CD8-positive, alpha-beta memory T cell (primary cell): ENCODE measurements around the gene GPR37. TPM values are rescaled to one million over a fixed set of nuclear protein-coding genes. Genes with fewer than 3 reads are reported as not detected.

ENCODE experiments used
- CTCF ChIA-PET: fragments of 350-600 bp; sonication (Branson Sonifier 250); formaldehyde crosslinking; loops from one replicate; lab custom pipeline; 2021; ENCODE audit warnings: antibody characterized with exemption; lab: Charles Lee
- POLR2A ChIA-PET: fragments of 350-600 bp; sonication (Branson Sonifier 250); formaldehyde crosslinking; loops from one replicate; lab custom pipeline; 2021; ENCODE audit warnings: antibody characterized with exemption; lab: Charles Lee
- DNase-seq, 5 donors: peaks; one replicate each; pipeline versions ENCODE4 v3.0.0 to v3.0.0-alpha.2; 2020 to 2022; ENCODE audit warnings: mixed read lengths in 1 of 5
- H3K27ac ChIP-seq: one replicate; pipeline ENCODE4 v1.7.0; 2013; ENCODE audit warnings: low read depth, mild to moderate bottlenecking, low read length, moderate library complexity
- H3K27me3 ChIP-seq: 2 replicates; pipeline ENCODE4 v1.7.0; 2013; ENCODE audit warnings: low read length, mild to moderate bottlenecking; ENCODE audit not compliant: insufficient read depth, poor library complexity, severe bottlenecking
- H3K36me3 ChIP-seq: 2 replicates; pipeline ENCODE4 v1.7.0; 2013; ENCODE audit warnings: mild to moderate bottlenecking, low read length, moderate library complexity; ENCODE audit not compliant: insufficient read depth
- H3K4me1 ChIP-seq: 2 replicates; pipeline ENCODE4 v1.7.0; 2013; ENCODE audit warnings: mild to moderate bottlenecking, low read length, moderate library complexity; ENCODE audit not compliant: insufficient read depth
- H3K4me3 ChIP-seq: 2 replicates; pipeline ENCODE4 v1.7.0; 2013; ENCODE audit warnings: mild to moderate bottlenecking, low read length
- H3K9me3 ChIP-seq: 2 replicates; pipeline ENCODE4 v1.7.0; 2013; ENCODE audit warnings: mild to moderate bottlenecking, low read length
- H3K27ac Mint-ChIP-seq, 8 donors: one replicate each; pipeline ENCODE4 v1.8.0; 2020 to 2021; ENCODE audit warnings: mixed read lengths in 8 of 8, mild to moderate bottlenecking in 6 of 8, inconsistent platforms in 3 of 8, moderate library complexity in 3 of 8
- H3K27me3 Mint-ChIP-seq, 2 donors: one replicate each; pipeline ENCODE4 v1.8.0; 2020 to 2021; ENCODE audit warnings: mixed read lengths in 2 of 2, mild to moderate bottlenecking in 1 of 2, moderate library complexity in 1 of 2
- H3K36me3 Mint-ChIP-seq, 3 donors: one replicate each; pipeline ENCODE4 v1.8.0; 2020 to 2021; ENCODE audit warnings: mixed read lengths in 3 of 3, inconsistent platforms in 1 of 3, mild to moderate bottlenecking in 1 of 3
- H3K4me1 Mint-ChIP-seq, 3 donors: one replicate each; pipeline ENCODE4 v1.8.0; 2020 to 2021; ENCODE audit warnings: mixed read lengths in 3 of 3, inconsistent platforms in 1 of 3, mild to moderate bottlenecking in 1 of 3
- H3K4me3 Mint-ChIP-seq, 7 donors: one replicate each; pipeline ENCODE4 v1.8.0; 2020 to 2021; ENCODE audit warnings: mixed read lengths in 7 of 7, mild to moderate bottlenecking in 6 of 7, moderate library complexity in 4 of 7, inconsistent platforms in 2 of 7
- H3K9me3 Mint-ChIP-seq, 5 donors: one replicate each; pipeline ENCODE4 v1.8.0; 2020 to 2022; ENCODE audit warnings: mixed read lengths in 5 of 5, mild to moderate bottlenecking in 3 of 5, moderate library complexity in 2 of 5, inconsistent platforms in 1 of 5
- polyA plus RNA-seq: library from polyadenylated mRNA; unstranded; fragments of 300-500 nt; fragmentation: Illumina TruSeq; gene quantifications from one replicate; pipeline ENCODE4 v1.2.3, GENCODE V29; 2021
- total RNA-seq, 2 experiments: library from RNA; stranded (reverse); gene quantifications; one replicate each; pipeline ENCODE4 v1.2.3, GENCODE V29; 2021

GPR37 gene
- total and polyA plus RNA-seq, 3 experiments from 2014 or later: not detected

GRCh38 chr7:124777268-124777667, 11.7 kb upstream of the GPR37 start:
- Mint-ChIP-seq H3K4me1 (no peaks in the 10 kb centered on the region), H3K9me3 (no peaks in the 10 kb centered on the region), H3K36me3 (no peaks in the 10 kb centered on the region), H3K27me3 (peaks cover 0 to 6% of the 10 kb centered on the region in 2 donors), H3K4me3 (no peak overlapping the region), H3K27ac (no peak overlapping the region)
- Histone ChIP-seq H3K4me3 (no peak overlapping the region), H3K27me3 (no peaks in the 10 kb centered on the region), H3K9me3 (no peaks in the 10 kb centered on the region), H3K4me1 (no peaks in the 10 kb centered on the region), H3K27ac (no peak overlapping the region), H3K36me3 (no peaks in the 10 kb centered on the region)
- DNase-seq: no peak
- CTCF ChIA-PET: no interaction called here
- POLR2A ChIA-PET: no interaction called here

GRCh38 chr7:124776153-124776552, 10.6 kb upstream of the GPR37 start:
- DNase-seq: no peak
- H3K27me3 ChIP-seq: no peaks in the 10 kb centered on the region
- Mint-ChIP-seq H3K36me3 (no peaks in the 10 kb centered on the region), H3K27me3 (peaks cover 3 to 6% of the 10 kb centered on the region in 2 donors), H3K9me3 (no peaks in the 10 kb centered on the region), H3K4me3 (no peak overlapping the region), H3K27ac (no peak overlapping the region), H3K4me1 (no peaks in the 10 kb centered on the region)
- no peaks in the 10 kb centered on the region for H3K9me3 ChIP-seq
- POLR2A ChIA-PET: no interaction called here
- CTCF ChIA-PET: no interaction called here
- no peak overlapping the region for H3K4me3 ChIP-seq
- H3K36me3 ChIP-seq: no peaks in the 10 kb centered on the region
- H3K27ac ChIP-seq: no peak overlapping the region
- H3K4me1 ChIP-seq: no peaks in the 10 kb centered on the region

GRCh38 chr7:124775422-124775821, 9.8 kb upstream of the GPR37 start:
- H3K4me3 ChIP-seq: no peak overlapping the region
- no peaks in the 10 kb centered on the region for H3K9me3 ChIP-seq
- no peaks in the 10 kb centered on the region for H3K27me3 ChIP-seq
- H3K4me1 Mint-ChIP-seq: no peaks in the 10 kb centered on the region
- H3K9me3 Mint-ChIP-seq: no peaks in the 10 kb centered on the region
- H3K27me3 Mint-ChIP-seq: peaks cover 6% of the 10 kb centered on the region in 2 donors
- H3K36me3 ChIP-seq: no peaks in the 10 kb centered on the region
- no peak for DNase-seq
- H3K4me1 ChIP-seq: no peaks in the 10 kb centered on the region
- no peaks in the 10 kb centered on the region for H3K36me3 Mint-ChIP-seq
- no peak overlapping the region for H3K4me3 Mint-ChIP-seq
- ChIA-PET CTCF (no interaction called here), POLR2A (no interaction called here)
- no peak overlapping the region for H3K27ac Mint-ChIP-seq
- no peak overlapping the region for H3K27ac ChIP-seq

GRCh38 chr7:124773938-124774337, 8.3 kb upstream of the GPR37 start:
- no peak for DNase-seq
- no peak overlapping the region for H3K4me3 ChIP-seq
- H3K27ac Mint-ChIP-seq: no peak overlapping the region
- H3K36me3 Mint-ChIP-seq: no peaks in the 10 kb centered on the region
- no peaks in the 10 kb centered on the region for H3K36me3 ChIP-seq
- H3K4me3 Mint-ChIP-seq: no peak overlapping the region
- H3K27me3 ChIP-seq: no peaks in the 10 kb centered on the region
- H3K9me3 Mint-ChIP-seq: no peaks in the 10 kb centered on the region
- ChIA-PET CTCF (no interaction called here), POLR2A (no interaction called here)
- no peaks in the 10 kb centered on the region for H3K4me1 Mint-ChIP-seq
- peaks cover 6% of the 10 kb centered on the region in 2 donors for H3K27me3 Mint-ChIP-seq
- H3K4me1 ChIP-seq: no peaks in the 10 kb centered on the region
- no peaks in the 10 kb centered on the region for H3K9me3 ChIP-seq
- H3K27ac ChIP-seq: no peak overlapping the region

GRCh38 chr7:124773339-124773738, 7.7 kb upstream of the GPR37 start:
- H3K36me3 ChIP-seq: no peaks in the 10 kb centered on the region
- Mint-ChIP-seq H3K36me3 (no peaks in the 10 kb centered on the region), H3K27ac (no peak overlapping the region), H3K4me3 (no peak overlapping the region), H3K27me3 (peaks cover 6% of the 10 kb centered on the region in 2 donors), H3K9me3 (no peaks in the 10 kb centered on the region), H3K4me1 (no peaks in the 10 kb centered on the region)
- ChIA-PET POLR2A (no interaction called here), CTCF (no interaction called here)
- H3K27me3 ChIP-seq: no peaks in the 10 kb centered on the region
- no peak overlapping the region for H3K27ac ChIP-seq
- no peaks in the 10 kb centered on the region for H3K9me3 ChIP-seq
- no peak overlapping the region for H3K4me3 ChIP-seq
- no peaks in the 10 kb centered on the region for H3K4me1 ChIP-seq
- no peak for DNase-seq

DNA sequence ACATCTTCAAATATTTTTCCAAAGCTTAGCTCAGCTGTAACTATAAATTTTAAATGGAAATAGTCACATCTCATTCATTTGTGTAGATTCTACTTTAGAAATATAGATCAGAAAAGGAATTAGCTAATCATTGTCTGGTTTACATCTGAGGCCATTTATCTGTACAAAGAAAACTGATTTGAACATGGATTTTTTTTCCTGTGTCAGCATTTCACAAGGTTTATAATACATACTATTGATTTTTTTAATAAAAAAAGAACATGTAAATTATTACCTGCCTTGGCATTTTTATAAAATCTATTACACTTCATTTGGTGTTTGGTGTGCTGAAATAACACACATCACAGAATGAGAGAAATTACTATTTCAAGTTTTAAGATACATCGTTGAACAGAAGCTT, 3.5 kb upstream of the GPR37 start:
- CTCF ChIA-PET: no interaction called here

DNA sequence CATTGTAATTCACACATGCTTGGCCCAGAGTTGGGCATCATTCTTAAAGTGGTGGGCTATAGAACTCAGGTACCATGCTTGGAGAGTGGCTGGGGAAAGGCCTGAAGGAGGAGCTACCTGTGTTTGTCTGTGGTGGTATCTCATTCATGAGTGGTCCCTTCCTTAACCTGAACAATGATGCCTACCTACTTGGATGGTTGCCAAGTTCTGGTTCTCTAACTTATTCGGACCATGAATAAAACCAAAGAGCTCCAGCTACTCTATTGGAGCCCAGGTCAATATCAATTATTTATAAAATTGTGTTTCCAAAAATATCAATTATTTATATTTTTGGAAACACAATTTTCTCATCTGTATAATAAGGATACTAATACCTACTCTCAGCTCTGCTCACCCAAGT, 2.9 kb upstream of the GPR37 start:
- Mint-ChIP-seq H3K4me1 (peaks cover 14 to 17% (median 14%) of the 10 kb centered on the region in 3 donors), H3K27me3 (peaks cover 34% of the 10 kb centered on the region in 2 donors), H3K9me3 (no peaks in the 10 kb centered on the region), H3K36me3 (peaks cover 0 to 3% (median 0%) of the 10 kb centered on the region in 3 donors), H3K4me3 (no peak overlapping the region), H3K27ac (no peak overlapping the region)
- CTCF ChIA-PET: no interaction called here
- Histone ChIP-seq H3K9me3 (no peaks in the 10 kb centered on the region), H3K27ac (no peak overlapping the region), H3K27me3 (peaks cover 19% of the 10 kb centered on the region), H3K4me1 (no peaks in the 10 kb centered on the region), H3K36me3 (no peaks in the 10 kb centered on the region), H3K4me3 (no peak overlapping the region)
- POLR2A ChIA-PET: no interaction called here
- DNase-seq: no peak

More for the DNA sequence above, 3.5 kb upstream of the GPR37 start:
- Mint-ChIP-seq H3K9me3 (no peaks in the 10 kb centered on the region), H3K4me1 (peaks cover 8 to 11% (median 9%) of the 10 kb centered on the region in 3 donors), H3K27me3 (peaks cover 28 to 29% of the 10 kb centered on the region in 2 donors), H3K36me3 (no peaks in the 10 kb centered on the region), H3K27ac (no peak overlapping the region), H3K4me3 (no peak overlapping the region)
- H3K27ac ChIP-seq: no peak overlapping the region
- H3K36me3 ChIP-seq: no peaks in the 10 kb centered on the region
- H3K9me3 ChIP-seq: no peaks in the 10 kb centered on the region
- H3K4me1 ChIP-seq: no peaks in the 10 kb centered on the region
- POLR2A ChIA-PET: no interaction called here
- peaks cover 15% of the 10 kb centered on the region for H3K27me3 ChIP-seq
- no peak for DNase-seq
- H3K4me3 ChIP-seq: no peak overlapping the region

GRCh38 chr7:124764847-124765400, 668 bp downstream of the GPR37 start:
- peaks cover 0 to 3% (median 0%) of the 10 kb centered on the region in 3 donors for H3K36me3 Mint-ChIP-seq
- peak in 1 of 5 donors; percentile 7 for DNase-seq
- peaks cover 27% of the 10 kb centered on the region for H3K27me3 ChIP-seq
- peaks cover 0 to 1% (median 0%) of the 10 kb centered on the region in 5 donors for H3K9me3 Mint-ChIP-seq
- H3K4me1 ChIP-seq: no peaks in the 10 kb centered on the region
- no peaks in the 10 kb centered on the region for H3K36me3 ChIP-seq
- peak overlapping the region; percentile 63 for H3K4me3 ChIP-seq
- peaks cover 37 to 57% of the 10 kb centered on the region in 2 donors for H3K27me3 Mint-ChIP-seq
- ChIA-PET POLR2A (no interaction called here), CTCF (no interaction called here)
- no peaks in the 10 kb centered on the region for H3K9me3 ChIP-seq
- H3K27ac ChIP-seq: no peak overlapping the region
- peaks cover 17 to 22% (median 18%) of the 10 kb centered on the region in 3 donors for H3K4me1 Mint-ChIP-seq
- peak overlapping the region; percentile 65 to 88 (median 86) for H3K4me3 Mint-ChIP-seq
- H3K27ac Mint-ChIP-seq: peak overlapping the region in 2 of 8 donors; percentile 81 to 84
